Ovary (tissue), 9 donors: ENCODE results near the gene KLF16. TPM values are rescaled to one million over a fixed set of nuclear protein-coding genes. Genes with fewer than 3 reads are reported as not detected.

Experiments used
- DNase-seq, 5 donors: peaks; one replicate each; pipeline ENCODE4 v3.0.0-alpha.2; 2019 to 2020
- H3K27ac ChIP-seq, 2 donors: fragments of 200-600 bp; one replicate each; pipeline versions ENCODE4 v1.5.1 to v1.8.0; 2019 to 2022
- H3K27me3 ChIP-seq: fragments of 200-600 bp; one replicate; pipeline ENCODE4 v1.8.0; 2022
- H3K36me3 ChIP-seq: fragments of 200-600 bp; sonication (generic); one replicate; pipeline ENCODE4 v1.5.1; 2019
- H3K4me1 ChIP-seq: one replicate; pipeline ENCODE4 v1.8.1; 2013; ENCODE audit warnings: mild to moderate bottlenecking, moderate library complexity; ENCODE audit not compliant: insufficient read depth
- H3K4me3 ChIP-seq: fragments of 200-600 bp; sonication (generic); one replicate; pipeline ENCODE4 v1.5.1; 2017
- H3K9me3 ChIP-seq, 2 donors: fragments of 200-600 bp in 1 of 2; sonication (generic) in 1 of 2; one replicate each; pipeline versions ENCODE4 v1.5.1 to v1.8.1; 2013 to 2019; ENCODE audit warnings: mild to moderate bottlenecking in 1 of 2, moderate library complexity in 1 of 2
- EP300 ChIP-seq: sonication (generic); formaldehyde crosslinking; IDR thresholded peaks from one replicate; pipeline ENCODE4 v1.6.1; 2017; ENCODE audit warnings: antibody characterized with exemption
- POLR2A ChIP-seq: fragments of 450-650 bp; IDR thresholded peaks from one replicate; pipeline ENCODE4 v1.6.1; 2017; ENCODE audit warnings: antibody characterized with exemption, mild to moderate bottlenecking, moderate library complexity
- WGBS, 3 donors: extraction: QIAGEN DNeasy Blood & Tissue Kit in 1 of 3; methylation state at CpG; one replicate each; pipeline versions ENCODE4 v1.1.5 to v1.1.7; 2013 to 2017; 5-methylcytosine and 5-hydroxymethylcytosine counted together
- intact Hi-C, 4 donors: fragments of 100-400 bp; cut with DNase I; formaldehyde crosslinking; loops; one replicate each; pipeline versions ENCODE4 v1.11.0 to v1.15.1; 2022 to 2023
- polyA plus RNA-seq, 2 donors: library from polyadenylated mRNA; stranded (reverse); fragments of 200-250 nt in 1 of 2; fragments of 350-450 nt in 1 of 2; fragmentation: Illumina TruSeq in 1 of 2; extraction: RNeasy Lipid Tissue Mini Kit (QIAGEN cat#74804) in 1 of 2; gene quantifications; one replicate each; pipeline ENCODE4 v1.2.3, GENCODE V29; 2013 to 2014
- total RNA-seq, 7 donors: library from RNA; depleted of rRNA in 2 of 7; stranded (reverse); fragments of >200 nt in 2 of 7; fragmentation: NEBNext Ultra II Directional in 3 of 7; extraction: Animal tissue kit (Norgen Biotek cat#: 25700) in 3 of 7; gene quantifications; one replicate each; pipeline versions ENCODE4 v1.1.0 to v1.2.4, GENCODE V29; 2016 to 2023
- TF ChIP-seq, protein P1 (sequence below), 3 donors: fragments of 450-650 bp in 2 of 3; fragments of 200-600 bp in 1 of 3; IDR thresholded peaks; one replicate each; pipeline versions ENCODE4 v1.5.1 to v1.8.0; 2016 to 2022; ENCODE audit warnings: antibody characterized with exemption in 3 of 3, mild to moderate bottlenecking in 1 of 3
- donor health status: DM: no; HTN: no; CAD: no; lungs with moderate emphysema.
- donor health status: DM: no; HTN: no; CAD: no.
- donor health status: Bipolar disorder and iron deficiency.
- donor health status: DM: yes; HTN: yes; CAD: no.
- donor health status: DM: no; HTN: no; CAD: no.
- donor health status: DM: yes; HTN: yes; CAD: no.

The KLF16 gene
- total and polyA plus RNA-seq, 9 donors, result 0.63 to 26.6 (median 14.4) TPM

DNA sequence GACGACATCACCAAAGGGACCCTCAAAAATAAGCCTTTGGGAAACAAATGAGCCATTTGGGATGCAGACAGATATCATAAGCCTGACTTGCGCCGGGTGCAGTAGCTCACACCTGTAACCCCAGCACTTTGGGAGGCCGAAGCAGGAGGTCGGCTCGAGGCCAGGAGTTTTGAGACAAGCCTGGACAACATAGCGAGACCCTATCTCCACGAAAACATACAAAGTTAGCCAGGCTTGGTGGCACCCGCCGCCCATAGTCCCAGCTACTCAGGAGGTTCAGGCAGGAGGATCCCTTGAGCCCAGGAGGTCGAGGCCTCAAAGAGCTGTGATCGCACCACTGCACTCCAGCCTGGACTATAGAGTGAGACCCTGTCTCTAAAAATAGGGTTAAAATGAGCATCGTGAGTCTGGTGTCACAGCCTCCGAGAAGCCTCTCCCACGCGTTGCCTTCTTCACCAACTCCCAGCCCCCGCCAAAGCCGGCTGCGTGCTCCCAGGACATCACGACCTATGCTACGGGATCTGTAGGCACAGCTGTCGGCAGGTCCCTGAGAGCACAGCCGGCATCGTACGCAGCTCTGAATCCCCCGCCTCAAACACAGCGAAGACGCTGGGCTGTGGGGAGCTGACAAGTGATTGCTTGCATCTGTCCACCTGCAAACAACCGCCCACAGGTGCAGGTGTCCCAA, 16.7 kb downstream of the KLF16 start:
- no peaks in the 10 kb centered on the region for H3K9me3 ChIP-seq
- no peak overlapping the region for H3K27ac ChIP-seq
- DNase-seq, result no peak
- intact Hi-C loops, result no loop called here
- H3K36me3 ChIP-seq, result no peaks in the 10 kb centered on the region
- H3K27me3 ChIP-seq, result no peaks in the 10 kb centered on the region
- H3K4me1 ChIP-seq, result peaks cover 14% of the 10 kb centered on the region
- H3K4me3 ChIP-seq, result peak overlapping the region; percentile 92
- WGBS, 3 donors, result 38 to 55% (median 39%) methylated on average over 29 of the region's 29 CpGs
- TF ChIP-seq EP300 (no peak), POLR2A (no peak)
- TF ChIP-seq, protein P1, sequence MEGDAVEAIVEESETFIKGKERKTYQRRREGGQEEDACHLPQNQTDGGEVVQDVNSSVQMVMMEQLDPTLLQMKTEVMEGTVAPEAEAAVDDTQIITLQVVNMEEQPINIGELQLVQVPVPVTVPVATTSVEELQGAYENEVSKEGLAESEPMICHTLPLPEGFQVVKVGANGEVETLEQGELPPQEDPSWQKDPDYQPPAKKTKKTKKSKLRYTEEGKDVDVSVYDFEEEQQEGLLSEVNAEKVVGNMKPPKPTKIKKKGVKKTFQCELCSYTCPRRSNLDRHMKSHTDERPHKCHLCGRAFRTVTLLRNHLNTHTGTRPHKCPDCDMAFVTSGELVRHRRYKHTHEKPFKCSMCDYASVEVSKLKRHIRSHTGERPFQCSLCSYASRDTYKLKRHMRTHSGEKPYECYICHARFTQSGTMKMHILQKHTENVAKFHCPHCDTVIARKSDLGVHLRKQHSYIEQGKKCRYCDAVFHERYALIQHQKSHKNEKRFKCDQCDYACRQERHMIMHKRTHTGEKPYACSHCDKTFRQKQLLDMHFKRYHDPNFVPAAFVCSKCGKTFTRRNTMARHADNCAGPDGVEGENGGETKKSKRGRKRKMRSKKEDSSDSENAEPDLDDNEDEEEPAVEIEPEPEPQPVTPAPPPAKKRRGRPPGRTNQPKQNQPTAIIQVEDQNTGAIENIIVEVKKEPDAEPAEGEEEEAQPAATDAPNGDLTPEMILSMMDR (IDR thresholded peaks at IDR 0.05), result no peak

- no peak overlapping the region for H3K4me3 ChIP-seq
- WGBS, 3 donors, result 69 to 79% (median 71%) methylated on average over 11 of the region's 11 CpGs
- H3K27me3 ChIP-seq, result no peaks in the 10 kb centered on the region
- no peak for TF ChIP-seq POLR2A
- TF ChIP-seq, protein P1 (IDR thresholded peaks at IDR 0.05), result no peak
- no peak for TF ChIP-seq EP300
- peaks cover 17% of the 10 kb centered on the region for H3K4me1 ChIP-seq
- intact Hi-C loops, result no loop called here
- H3K9me3 ChIP-seq, result no peaks in the 10 kb centered on the region
- no peak for DNase-seq
- H3K27ac ChIP-seq, result no peak overlapping the region
- no peaks in the 10 kb centered on the region for H3K36me3 ChIP-seq
These were observed 17.7 kb downstream of the KLF16 start for GRCh38 chr19:1845642-1846041.

DNA sequence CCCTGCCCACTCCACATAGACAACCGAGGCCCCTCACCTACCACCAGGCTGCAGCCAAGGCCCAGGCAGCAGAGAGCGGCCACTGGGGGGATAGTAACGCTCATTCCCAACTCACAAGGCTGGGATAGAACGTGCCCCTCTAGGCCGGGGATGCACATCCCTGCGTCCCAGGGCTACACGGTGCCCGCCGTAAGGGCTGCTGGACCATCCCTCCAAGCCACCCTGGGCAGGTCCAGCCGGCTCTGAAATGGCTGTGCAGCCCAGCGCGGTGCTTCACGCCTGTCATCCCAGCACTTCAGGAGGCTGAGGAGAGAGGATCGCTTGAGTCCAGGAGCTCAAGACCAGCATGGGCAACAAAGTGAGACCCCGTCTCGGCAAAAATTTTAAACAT, 18.3 kb downstream of the KLF16 start:
- no peak overlapping the region for H3K27ac ChIP-seq
- TF ChIP-seq, protein P1 (IDR thresholded peaks at IDR 0.05), result no peak
- TF ChIP-seq EP300 (no peak), POLR2A (no peak)
- no peaks in the 10 kb centered on the region for H3K36me3 ChIP-seq
- no peak overlapping the region for H3K4me3 ChIP-seq
- intact Hi-C loops, result no loop called here
- peaks cover 17% of the 10 kb centered on the region for H3K4me1 ChIP-seq
- DNase-seq, result no peak
- H3K9me3 ChIP-seq, result no peaks in the 10 kb centered on the region
- WGBS, 3 donors, result 77 to 89% (median 79%) methylated on average over 16 of the region's 16 CpGs
- H3K27me3 ChIP-seq, result no peaks in the 10 kb centered on the region

GRCh38 chr19:1844513-1845124, 18.8 kb downstream of the KLF16 start:
- no peak overlapping the region for H3K4me3 ChIP-seq
- no peak overlapping the region for H3K27ac ChIP-seq
- H3K27me3 ChIP-seq, result no peaks in the 10 kb centered on the region
- intact Hi-C loops, result no loop called here
- peaks cover 17% of the 10 kb centered on the region for H3K4me1 ChIP-seq
- no peaks in the 10 kb centered on the region for H3K9me3 ChIP-seq
- no peaks in the 10 kb centered on the region for H3K36me3 ChIP-seq
- 70 to 78% (median 73%) methylated on average over 19 of the region's 19 CpGs for WGBS, 3 donors
- no peak for TF ChIP-seq POLR2A
- TF ChIP-seq, protein P1 (IDR thresholded peaks at IDR 0.05), result no peak
- no peak for TF ChIP-seq EP300
- no peak for DNase-seq
